ENCODE measurements around the gene LRP2BP.

The LRP2BP gene

GRCh38 chr4:185395238-185395955 lies at the start of gene LRP2BP:
Gene LRP2BP (minus strand): TSS chr4:185395924. CDS start chr4:185378186, 17,738 bp downstream.
- peak; percentile 77 for DNase-seq

GRCh38 chr4:185445209-185445608 lies 49.5 kb upstream of the LRP2BP start:
- no peak for DNase-seq

- no peak for DNase-seq
These were observed 45.8 kb upstream of the LRP2BP start for GRCh38 chr4:185441479-185441878.

GRCh38 chr4:185437809-185438208 lies 42.1 kb upstream of the LRP2BP start:
- no peak for DNase-seq

GRCh38 chr4:185435466-185435865 lies 39.7 kb upstream of the LRP2BP start:
- no peak for DNase-seq

- peak; percentile 17 for DNase-seq
These were observed 33.9 kb upstream of the LRP2BP start for GRCh38 chr4:185429660-185430059.

- no peak for DNase-seq
These were observed 31.4 kb upstream of the LRP2BP start for GRCh38 chr4:185426960-185427688.

GRCh38 chr4:185425647-185426352 lies 30.1 kb upstream of the LRP2BP start, which contains the start of gene UFSP2:
Gene UFSP2 (minus strand): TSS chr4:185425964. CDS start chr4:185425868, 96 bp downstream.
- DNase-seq, result peak; percentile 92

GRCh38 chr4:185424905-185425646 lies 29.4 kb upstream of the LRP2BP start:
- DNase-seq, result peak; percentile 77

- no peak for DNase-seq
These were observed 25.8 kb upstream of the LRP2BP start for GRCh38 chr4:185421366-185422124.

- DNase-seq, result no peak
These were observed 21.2 kb upstream of the LRP2BP start for GRCh38 chr4:185416955-185417354.

- no peak for DNase-seq
These were observed 16.7 kb upstream of the LRP2BP start for GRCh38 chr4:185412412-185412811.

GRCh38 chr4:185411849-185412248 lies 16.1 kb upstream of the LRP2BP start:
- no peak for DNase-seq

GRCh38 chr4:185408432-185408831 lies 12.7 kb upstream of the LRP2BP start:
- DNase-seq, result no peak

- no peak for DNase-seq
These were observed 9.7 kb upstream of the LRP2BP start for GRCh38 chr4:185405296-185405999.

- DNase-seq, result no peak
These were observed 8.3 kb upstream of the LRP2BP start for GRCh38 chr4:185404031-185404430.

GRCh38 chr4:185399466-185399865 lies 3.7 kb upstream of the LRP2BP start:
- DNase-seq, result no peak

GRCh38 chr4:185398618-185399017 lies 2.9 kb upstream of the LRP2BP start:
- no peak for DNase-seq

- no peak for DNase-seq
These were observed 1.1 kb upstream of the LRP2BP start, which contains the start of gene ANKRD37 for GRCh38 chr4:185396724-185397385. Gene ANKRD37 (plus strand): TSS chr4:185396841. CDS start chr4:185396924, 83 bp downstream.

GRCh38 chr4:185395956-185396723 lies 416 bp upstream of the LRP2BP start:
- peak; percentile 98 for DNase-seq

Data from OCI-M1 (cell line).